GM12878 (cell line): ENCODE results near the gene RXFP1. TPM values are rescaled to one million over a fixed set of nuclear protein-coding genes. Genes with fewer than 3 reads are reported as not detected.

Experiments
- ATAC-seq: fragments of 200-7000 bp; cut with Tn5 transposase; 3 replicates; pipeline ENCODE4 v1.9.1; 2020; ENCODE audit warnings: mild to moderate bottlenecking, moderate library complexity
- BruUV-seq: library from RNA; stranded (reverse); fragments of 400-500 nt; replicated peaks from 2 replicates; lab custom pipeline; 2021; lab: Mats Ljungman, UMichigan
- CTCF ChIA-PET: fragments of 300-600 bp; sonication (Branson Sonifier 250); formaldehyde crosslinking; extraction: SDS; loops from one replicate; lab custom pipeline; 2021; ENCODE audit warnings: inconsistent platforms; lab: Yijun Ruan, JAX
- POLR2A ChIA-PET: fragments of 350-600 bp; formaldehyde crosslinking; extraction: SDS; loops from one replicate; lab custom pipeline; 2021; ENCODE audit warnings: inconsistent platforms; lab: Charles Lee
- RAD21 ChIA-PET: fragments of 300-600 bp; sonication (Branson Sonifier 250); formaldehyde crosslinking; loops from one replicate; lab custom pipeline; 2023; ENCODE audit warnings: antibody characterized with exemption; ENCODE audit not compliant: unreplicated experiment; lab: Charles Lee
- SMC1A ChIA-PET: fragments of 300-600 bp; sonication (Branson Sonifier 250); formaldehyde crosslinking; loops from one replicate; lab custom pipeline; 2023; ENCODE audit not compliant: unreplicated experiment, uncharacterized antibody; lab: Charles Lee
- DNase-seq: peaks from one replicate; pipeline ENCODE4 v3.0.0-alpha.2; 2011; ENCODE audit warnings: low read depth, low spot score
- FAIRE-seq: peaks from 3 replicates; lab custom pipeline; 2011; peaks lifted over from hg19 to GRCh38; lab: Jason Lieb, UNC
- H2AFZ ChIP-seq: 2 replicates; pipeline ENCODE4 v1.6.0; 2011; ENCODE audit warnings: low read depth, low read length, control low read depth; ENCODE audit not compliant: control insufficient read depth
- H3K27ac ChIP-seq: 2 replicates; pipeline ENCODE4 v1.5.1; 2011; ENCODE audit warnings: control low read depth; ENCODE audit not compliant: control insufficient read depth, insufficient read depth
- H3K27me3 ChIP-seq, 2 experiments: replicated peaks in 1 of 2; 2 replicates each; pipeline versions ENCODE4 v1.6.0 to v1.6.1; 2011; ENCODE audit warnings: low read length in 1 of 2; ENCODE audit not compliant: control insufficient read depth in 2 of 2, insufficient read depth in 2 of 2
- H3K36me3 ChIP-seq, 2 experiments: 2 replicates each; pipeline ENCODE4 v1.5.1; 2011; ENCODE audit warnings: low read length in 1 of 2; ENCODE audit not compliant: control insufficient read depth in 2 of 2, insufficient read depth in 2 of 2
- H3K4me1 ChIP-seq: 2 replicates; pipeline ENCODE4 v1.6.1; 2011; ENCODE audit warnings: mild to moderate bottlenecking, low read length, moderate library complexity, mixed read lengths; ENCODE audit not compliant: control insufficient read depth, insufficient read depth
- H3K4me2 ChIP-seq: 2 replicates; pipeline ENCODE4 v1.6.0; 2011; ENCODE audit warnings: control low read depth; ENCODE audit not compliant: control insufficient read depth, insufficient read depth
- H3K4me3 ChIP-seq: fragments of 200-600 bp; sonication (generic); 2 replicates; pipeline ENCODE4 v1.5.1; 2016
- H3K79me2 ChIP-seq: 2 replicates; pipeline ENCODE4 v1.6.0; 2011; ENCODE audit warnings: low read length; ENCODE audit not compliant: control insufficient read depth, insufficient read depth
- H3K9ac ChIP-seq: 2 replicates; pipeline ENCODE4 v1.8.0; 2011; ENCODE audit warnings: low read length, control low read depth, mixed read lengths; ENCODE audit not compliant: control insufficient read depth, insufficient read depth
- H3K9me3 ChIP-seq: replicated peaks from 3 replicates; pipeline ENCODE4 v1.5.1; 2011; ENCODE audit warnings: mild to moderate bottlenecking, low read length; ENCODE audit not compliant: control insufficient read depth, insufficient read depth
- H4K20me1 ChIP-seq: 2 replicates; pipeline ENCODE4 v1.6.0; 2011; ENCODE audit not compliant: control insufficient read depth, insufficient read depth
- BHLHE40 ChIP-seq, 2 experiments: fragments of 450-650 bp in 1 of 2; IDR thresholded peaks; 2 replicates each; pipeline ENCODE4 v1.6.1; 2011 to 2017; ENCODE audit warnings: low read depth in 2 of 2, borderline replicate concordance in 1 of 2, improper control_type of control experiment in 1 of 2, low read length in 1 of 2, mild to moderate bottlenecking in 1 of 2
- CBFB ChIP-seq: IDR thresholded peaks from 2 replicates; pipeline ENCODE4 v1.6.1; 2016; ENCODE audit warnings: antibody characterized with exemption, low read depth
- HDGF ChIP-seq: fragments of 450-650 bp; IDR thresholded peaks from 2 replicates; pipeline ENCODE4 v1.6.1; 2016; ENCODE audit warnings: antibody characterized with exemption
- IRF3 ChIP-seq: fragments of 450-650 bp; IDR thresholded peaks from 2 replicates; pipeline ENCODE4 v1.6.1; 2014; ENCODE audit warnings: mild to moderate bottlenecking
- KAT2A ChIP-seq: conservative IDR thresholded peaks from 2 replicates; pipeline ENCODE4 v1.6.1; 2011; ENCODE audit warnings: low read depth, low read length; ENCODE audit not compliant: control insufficient read depth
- PKNOX1 ChIP-seq: fragments of 450-650 bp; IDR thresholded peaks from 2 replicates; pipeline ENCODE4 v1.6.1; 2016; ENCODE audit warnings: mild to moderate bottlenecking
- POU2F2 ChIP-seq: IDR thresholded peaks from 3 replicates; pipeline ENCODE4 v1.6.1; 2011; ENCODE audit warnings: low read depth, mild to moderate bottlenecking, low read length, borderline replicate concordance
- RUNX3 ChIP-seq: IDR thresholded peaks from 2 replicates; pipeline ENCODE4 v1.6.1; 2012; ENCODE audit warnings: low read length, inconsistent platforms
- SIX5 ChIP-seq: IDR thresholded peaks from 2 replicates; pipeline ENCODE4 v1.6.1; 2011; ENCODE audit warnings: mild to moderate bottlenecking, low read depth, low read length, moderate library complexity; ENCODE audit not compliant: severe bottlenecking
- STAT3 ChIP-seq: IDR thresholded peaks from 2 replicates; pipeline ENCODE4 v1.6.1; 2011; ENCODE audit warnings: low read depth, low read length, improper control_type of control experiment
- SUZ12 ChIP-seq: fragments of 200-600 bp; sonication (generic); IDR thresholded peaks from one replicate; pipeline ENCODE4 v1.6.1; 2018; ENCODE audit warnings: antibody characterized with exemption, mild to moderate bottlenecking; ENCODE audit not compliant: unreplicated experiment
- ZNF384 ChIP-seq: IDR thresholded peaks from 2 replicates; pipeline ENCODE4 v1.6.1; 2012; ENCODE audit warnings: low read depth, mild to moderate bottlenecking, low read length, improper control_type of control experiment, borderline replicate concordance
- WGBS: methylation state at CpG from one replicate; pipeline ENCODE4 v1.1.6; 2016; ENCODE audit warnings: low lambda C conversion rate; ENCODE audit not compliant: insufficient replicate concordance, insufficient coverage; ENCODE audit errors: missing lambda C conversion rate; 5-methylcytosine and 5-hydroxymethylcytosine counted together
- in situ Hi-C: fragments of 300-500 bp; cut with MboI; formaldehyde crosslinking; loops from 9 replicates; pipeline ENCODE4 v1.14.3; 2018; ENCODE audit warnings: mixed read lengths
- intact Hi-C: fragments of 100-400 bp; cut with micrococcal nuclease; formaldehyde crosslinking; loops from one replicate; pipeline ENCODE4 v1.14.2; 2022; ENCODE audit not compliant: unreplicated experiment
- polyA plus RNA-seq, 11 experiments: library from polyadenylated mRNA; depleted of rRNA in 4 of 11; unstranded in 6 of 11; stranded (reverse) in 5 of 11; fragments of >200 nt; fragmentation: Nextera tagmentation in 4 of 11; fragmentation: Illumina TruSeq in 1 of 11; extraction: Ambion mirVana in 4 of 11; extraction: Trizol in 1 of 11; gene quantifications; 1 replicate in 1 of 11; 2 replicates in 10 of 11; pipeline versions ENCODE4 v1.2.1 to v1.2.3, GENCODE V29; 2011 to 2016; ENCODE audit warnings: inconsistent platforms in 2 of 11, missing spikeins in 2 of 11, low read depth in 1 of 11
- total RNA-seq, 4 experiments: library from RNA; depleted of rRNA in 3 of 4; stranded (reverse); fragments of >200 nt in 3 of 4; fragmentation: Illumina TruSeq in 1 of 4; extraction: Trizol in 1 of 4; gene quantifications; 2 replicates each; pipeline versions ENCODE4 v1.2.1 to v1.2.3, GENCODE V29; 2013 to 2021
- TF ChIP-seq, protein P1 (sequence below): fragments of 150-350 bp; IDR thresholded peaks from 2 replicates; pipeline ENCODE4 v1.6.1; 2016; ENCODE audit warnings: low read depth, low read length

RXFP1 gene
- total and polyA plus RNA-seq, 10 of the 15 experiments (the other 5 are each of a cell fraction or from before 2014, with no cell fraction given): 0.12 TPM; not detected in 9

GRCh38 chr4:158669310-158669709 lies 147.6 kb downstream of the RXFP1 start:
- ATAC-seq: peak; percentile 0; the same call in 1 of the 3 replicates
- DNase-seq: no peak
- no peaks in the 10 kb centered on the region for H3K27me3 ChIP-seq
- in situ Hi-C loops (no loop called here), intact Hi-C loops (loop anchor here (2.0 kb wide), 1 partner anchor 433 kb away; the partner anchor contains the start of gene RAPGEF2)
- no peak overlapping the region for H3K27ac ChIP-seq
- 11% methylated on average over 7 of the region's 7 CpGs for WGBS
- POLR2A ChIA-PET: interaction anchor here (0.5 to 1.3 kb wide), 2 partner anchors 32 to 152 kb away, joined by 3 to 4 read pairs; no protein-coding TSS in a partner anchor
- no peak for FAIRE-seq
- H3K4me2 ChIP-seq: 0 out of 2 replicates have a peak overlapping the region, but pooled peaks have one; percentile 90
- SMC1A ChIA-PET: interaction anchor here (0.6 to 1.7 kb wide), 6 partner anchors 9 to 426 kb away, joined by 3 to 5 read pairs (median 3); no protein-coding TSS in a partner anchor
- peak overlapping the region; percentile 22; the same call in 1 of the 2 replicates for H3K4me3 ChIP-seq
- no peaks in the 10 kb centered on the region for H3K4me1 ChIP-seq
- no peaks in the 10 kb centered on the region for H3K9me3 ChIP-seq
- H3K79me2 ChIP-seq: peaks cover 37% of the 10 kb centered on the region
- no TSS peak for BruUV-seq
- H3K9ac ChIP-seq: no peak overlapping the region
- RAD21 ChIA-PET: interaction anchor here (0.9 kb wide), 1 partner anchor 599 kb away, joined by 6 read pairs; no protein-coding TSS in a partner anchor
- H3K36me3 ChIP-seq: peaks cover 0 to 6% of the 10 kb centered on the region in 2 experiments; a peak in 1 of 4 replicates
- H4K20me1 ChIP-seq: no peaks in the 10 kb centered on the region
- CTCF ChIA-PET: interaction anchor here (0.6 to 2.1 kb wide), 5 partner anchors 12 to 367 kb away, joined by 3 to 6 read pairs (median 3); no protein-coding TSS in a partner anchor
- no peak overlapping the region for H2AFZ ChIP-seq
- TF ChIP-seq SIX5 (no peak), RUNX3 (peak; percentile 90), KAT2A (no peak), POU2F2 (no peak), CBFB (peak; percentile 62; the same call in 1 of the 2 replicates), HDGF (no peak), PKNOX1 (no peak), ZNF384 (no peak), IRF3 (no peak), STAT3 (no peak), SUZ12 (no peak), BHLHE40 (IDR thresholded peaks at IDR 0.05; ENCODE audit: borderline replicate concordance in 1 of 2, low read depth in 2 of 2, low read length in 1 of 2) (peak in 1 of 2 experiments; percentile 38; a peak in 1 of 4 replicates)
- TF ChIP-seq, protein P1, sequence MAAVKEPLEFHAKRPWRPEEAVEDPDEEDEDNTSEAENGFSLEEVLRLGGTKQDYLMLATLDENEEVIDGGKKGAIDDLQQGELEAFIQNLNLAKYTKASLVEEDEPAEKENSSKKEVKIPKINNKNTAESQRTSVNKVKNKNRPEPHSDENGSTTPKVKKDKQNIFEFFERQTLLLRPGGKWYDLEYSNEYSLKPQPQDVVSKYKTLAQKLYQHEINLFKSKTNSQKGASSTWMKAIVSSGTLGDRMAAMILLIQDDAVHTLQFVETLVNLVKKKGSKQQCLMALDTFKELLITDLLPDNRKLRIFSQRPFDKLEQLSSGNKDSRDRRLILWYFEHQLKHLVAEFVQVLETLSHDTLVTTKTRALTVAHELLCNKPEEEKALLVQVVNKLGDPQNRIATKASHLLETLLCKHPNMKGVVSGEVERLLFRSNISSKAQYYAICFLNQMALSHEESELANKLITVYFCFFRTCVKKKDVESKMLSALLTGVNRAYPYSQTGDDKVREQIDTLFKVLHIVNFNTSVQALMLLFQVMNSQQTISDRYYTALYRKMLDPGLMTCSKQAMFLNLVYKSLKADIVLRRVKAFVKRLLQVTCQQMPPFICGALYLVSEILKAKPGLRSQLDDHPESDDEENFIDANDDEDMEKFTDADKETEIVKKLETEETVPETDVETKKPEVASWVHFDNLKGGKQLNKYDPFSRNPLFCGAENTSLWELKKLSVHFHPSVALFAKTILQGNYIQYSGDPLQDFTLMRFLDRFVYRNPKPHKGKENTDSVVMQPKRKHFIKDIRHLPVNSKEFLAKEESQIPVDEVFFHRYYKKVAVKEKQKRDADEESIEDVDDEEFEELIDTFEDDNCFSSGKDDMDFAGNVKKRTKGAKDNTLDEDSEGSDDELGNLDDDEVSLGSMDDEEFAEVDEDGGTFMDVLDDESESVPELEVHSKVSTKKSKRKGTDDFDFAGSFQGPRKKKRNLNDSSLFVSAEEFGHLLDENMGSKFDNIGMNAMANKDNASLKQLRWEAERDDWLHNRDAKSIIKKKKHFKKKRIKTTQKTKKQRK: no peak
